Inflammatory macrophage (primary cell): ENCODE data around the gene KLB.
A peak's percentile ranks its signal among the peaks of the same experiment; 100 is the strongest.
"Not testable (repeated sequence)": the region's sequence is repeated elsewhere in the genome, so short reads cannot be mapped to it uniquely, and the experiment has no call there.

ENCODE experiments used
- DNase-seq, 2 donors: peaks; one replicate each; pipeline ENCODE4 v3.0.0-alpha.2; 2020 to 2022

Gene KLB

GRCh38 chr4:39427520-39428114 is 20.9 kb downstream of the KLB start:
- no peak for DNase-seq

- no peak for DNase-seq
These were observed 23.0 kb downstream of the KLB start for GRCh38 chr4:39429476-39430334.

GRCh38 chr4:39433878-39434492 is 27.3 kb downstream of the KLB start:
- DNase-seq = no peak

GRCh38 chr4:39435659-39436563 is 29.2 kb downstream of the KLB start:
- DNase-seq = no peak

- DNase-seq = no peak
These were observed 34.9 kb downstream of the KLB start for GRCh38 chr4:39441593-39441992.

GRCh38 chr4:39442998-39443397 is 36.3 kb downstream of the KLB start:
- DNase-seq = no peak

GRCh38 chr4:39446483-39446841 is 39.7 kb downstream of the KLB start:
- no peak for DNase-seq

GRCh38 chr4:39446842-39447573 is 40.3 kb downstream of the KLB start:
- peak; percentile 32 to 55 for DNase-seq

GRCh38 chr4:39450618-39451017 is 43.9 kb downstream of the KLB start:
- no peak for DNase-seq

GRCh38 chr4:39451423-39452023 is 44.8 kb downstream of the KLB start:
- DNase-seq = no peak

- no peak for DNase-seq
These were observed 45.6 kb downstream of the KLB start for GRCh38 chr4:39452153-39452859.

GRCh38 chr4:39452860-39453587 is 46.3 kb downstream of the KLB start:
- no peak for DNase-seq

- DNase-seq = no peak
These were observed 47.0 kb downstream of the KLB start for GRCh38 chr4:39453738-39454137.

GRCh38 chr4:39455486-39455885 is 48.8 kb downstream of the KLB start:
- no peak for DNase-seq

GRCh38 chr4:39456946-39457763 is 50.4 kb downstream of the KLB start:
- DNase-seq = no peak

GRCh38 chr4:39458161-39458504 is 51.4 kb downstream of the KLB start:
- not testable (repeated sequence) for DNase-seq

GRCh38 chr4:39458505-39459300 is 52.0 kb downstream of the KLB start, which contains the start of the genes LIAS and RPL9:
TSS of gene LIAS (plus strand) at chr4:39459056. CDS start at chr4:39459118, 62 bp downstream.
TSS of gene RPL9 (minus strand) at chr4:39458922. CDS start at chr4:39458439, 483 bp downstream.
- peak; percentile 99 for DNase-seq

GRCh38 chr4:39464886-39465501 is 58.3 kb downstream of the KLB start:
- peak in 1 of 2 donors; percentile 27 for DNase-seq
